ENCODE results near the gene TCEAL2. TPM values are rescaled to one million over a fixed set of nuclear protein-coding genes. Genes with fewer than 3 reads are reported as not detected.
A peak's percentile ranks its signal among the peaks of the same experiment; 100 is the strongest.
"Not testable (repeated sequence)": the region's sequence is repeated elsewhere in the genome, so short reads cannot be mapped to it uniquely, and the experiment has no call there.

TCEAL2 gene
- total RNA-seq (2014; rRNA removed; shearing (Covaris generic)) = not detected in 2 replicates

DNA sequence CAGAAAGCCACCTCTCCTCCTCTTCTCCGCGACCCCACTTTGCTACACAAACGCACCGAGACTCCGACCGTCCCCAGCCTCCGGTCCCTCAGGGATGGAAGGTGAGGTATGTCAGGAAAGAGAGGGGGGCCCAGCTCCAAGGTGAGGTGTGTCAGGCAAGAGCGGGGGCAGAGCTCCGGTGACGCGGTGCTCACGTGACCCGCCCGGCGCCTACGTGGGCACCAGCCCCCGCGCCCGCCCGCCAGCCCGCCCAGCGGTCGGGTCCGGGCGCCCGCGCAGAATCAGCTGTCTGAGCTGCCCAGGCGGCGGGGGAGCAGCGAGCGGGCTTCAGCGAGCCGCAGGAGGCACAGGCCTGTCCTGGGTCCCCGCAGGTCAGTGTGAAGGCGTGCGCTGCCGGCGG is at the start of gene TCEAL2:
Gene TCEAL2, plus strand, starts transcription at position 244 of the 400 bp plus-strand sequence. CDS start 1,152 bp downstream, outside the sequence.
- not testable (repeated sequence) for DNase-seq (ENCODE audit: low spot score)

DNA sequence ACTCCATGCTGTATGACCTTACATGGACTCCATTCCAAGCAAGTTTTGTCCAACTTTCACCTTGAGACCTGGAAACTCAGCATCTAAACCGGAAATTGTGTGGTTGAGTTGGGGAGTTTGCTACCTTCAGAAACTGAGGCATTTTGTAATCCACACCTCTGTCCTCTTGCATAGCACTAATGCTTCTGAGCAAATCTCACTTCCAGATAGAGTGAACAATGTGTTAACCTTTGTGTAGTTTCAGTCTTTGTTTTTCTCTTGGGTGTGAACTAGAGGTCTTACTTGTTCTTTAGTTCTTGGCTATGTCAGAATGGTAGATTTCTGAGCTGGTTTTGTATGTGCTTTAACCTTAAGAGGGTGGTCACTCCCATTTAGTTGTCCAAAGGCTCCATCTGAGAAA is 48.1 kb upstream of the TCEAL2 start:
- no peak for DNase-seq (ENCODE audit: low spot score)

DNA sequence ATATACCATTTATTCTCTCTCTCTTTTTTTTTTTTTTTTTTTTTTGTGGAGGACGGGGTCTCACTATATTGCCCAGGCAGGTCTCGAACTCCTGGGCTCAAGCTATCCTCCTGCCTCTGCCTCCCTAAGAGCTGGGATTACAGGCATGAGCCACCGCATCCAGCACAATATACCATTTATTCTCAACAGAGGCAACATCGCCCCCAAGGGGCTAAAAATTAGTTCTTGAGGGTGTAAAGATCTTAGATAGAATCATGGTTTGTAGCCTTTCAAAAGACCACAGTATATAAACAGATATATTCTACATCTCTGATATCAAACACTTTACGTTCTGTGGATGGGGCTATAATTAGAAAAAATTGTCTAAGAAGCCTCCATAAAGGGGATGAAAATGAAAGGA is 39.8 kb upstream of the TCEAL2 start:
- peak; percentile 13 for DNase-seq (ENCODE audit: low spot score)

DNA sequence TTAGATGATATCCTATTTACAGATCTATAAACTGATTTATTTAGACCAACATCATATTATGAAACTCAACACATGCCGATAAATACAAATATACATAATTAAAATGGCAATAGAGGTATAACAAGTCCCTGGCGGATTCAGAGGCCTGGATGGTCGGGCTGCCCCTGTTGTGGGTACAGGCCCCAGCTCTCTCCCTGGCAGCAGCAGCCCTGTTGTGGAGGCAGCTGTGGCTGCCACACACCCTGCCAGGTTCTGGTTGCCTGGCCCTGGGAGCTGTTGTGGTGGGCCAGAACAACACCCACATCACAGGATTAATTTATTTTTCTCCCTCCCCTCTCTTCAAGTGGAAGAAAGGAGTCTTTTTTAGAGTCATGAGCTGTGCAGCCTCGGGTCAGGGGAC is 12.1 kb upstream of the TCEAL2 start:
- no peak for DNase-seq (ENCODE audit: low spot score)

DNA sequence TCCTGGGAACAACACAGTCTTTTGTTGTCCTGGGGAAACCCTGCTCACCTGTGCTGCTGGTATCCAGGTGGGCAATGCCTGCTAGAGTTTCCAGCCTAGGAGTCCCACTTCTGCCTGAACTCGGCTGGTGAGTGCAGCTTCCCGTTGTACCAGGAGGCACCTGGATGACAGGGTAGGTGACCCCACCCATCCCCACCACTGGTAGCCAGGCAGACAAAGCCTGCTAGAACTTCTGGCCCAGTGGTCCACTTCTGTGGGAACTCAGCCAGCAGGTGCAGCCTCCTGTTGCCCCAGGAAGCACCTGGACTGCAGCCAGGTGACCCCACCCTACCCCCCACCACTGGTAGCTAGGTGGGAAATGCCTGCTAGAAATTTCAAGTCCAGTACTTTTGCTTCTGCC is 9.7 kb upstream of the TCEAL2 start:
- no peak for DNase-seq (ENCODE audit: low spot score)

DNA sequence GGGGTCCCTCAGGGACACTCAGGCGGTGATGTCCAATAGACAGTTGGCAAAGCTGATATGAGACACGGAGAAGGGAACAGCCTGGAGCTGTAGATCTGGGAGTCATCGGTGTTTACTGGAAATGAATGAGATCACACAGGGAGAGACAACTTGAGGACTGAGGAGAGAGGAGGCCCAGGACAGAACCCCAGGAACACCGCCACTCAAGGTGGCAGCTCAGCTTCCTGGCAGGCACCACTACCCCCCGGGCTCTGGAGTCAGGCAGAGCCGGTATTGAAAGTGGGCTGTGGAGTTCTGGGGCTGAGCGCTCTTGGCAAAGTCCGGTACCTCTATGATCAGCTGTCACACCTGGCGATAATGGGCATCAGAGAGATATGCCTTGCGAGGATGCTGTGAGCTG is 465 bp upstream of the TCEAL2 start:
- DNase-seq (ENCODE audit: low spot score) = not testable (repeated sequence)

DNA sequence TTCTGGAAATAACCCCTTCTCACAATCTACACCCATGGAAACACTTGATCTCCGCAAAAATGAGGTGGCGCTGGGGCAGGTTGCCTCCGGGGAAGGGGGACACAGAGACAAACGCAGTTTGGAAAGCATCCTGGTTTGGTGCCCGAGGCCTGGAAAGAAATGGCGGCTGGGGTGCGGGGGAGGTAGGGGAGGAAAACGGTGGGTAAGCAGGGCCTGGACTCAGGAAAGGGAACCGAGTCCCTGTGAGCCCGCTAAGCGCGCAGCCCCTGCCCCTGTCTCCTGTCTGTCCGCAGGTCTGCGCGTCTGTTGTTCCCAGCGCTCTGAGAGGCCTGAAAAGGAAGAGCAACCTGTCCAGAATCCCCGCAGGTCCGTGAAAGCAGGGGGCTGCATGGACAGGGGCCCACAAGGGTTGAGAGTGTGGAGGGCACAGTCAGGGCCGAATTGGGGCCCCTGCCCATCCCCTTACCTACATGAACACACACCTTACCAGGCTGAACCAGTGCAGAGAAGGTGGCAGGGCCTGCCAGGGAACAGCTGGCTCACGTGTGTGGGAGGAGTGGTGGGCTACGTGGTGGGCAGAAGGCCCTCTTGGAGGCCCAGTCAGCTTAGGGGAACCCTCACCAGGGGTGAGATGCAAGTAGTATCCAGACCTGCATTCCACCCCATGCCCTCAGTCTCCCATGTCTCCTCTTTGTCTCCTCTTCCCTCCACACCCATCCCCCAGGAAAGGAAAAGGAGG is 770 bp downstream of the TCEAL2 start:
- not testable (repeated sequence) for DNase-seq (ENCODE audit: low spot score)

DNA sequence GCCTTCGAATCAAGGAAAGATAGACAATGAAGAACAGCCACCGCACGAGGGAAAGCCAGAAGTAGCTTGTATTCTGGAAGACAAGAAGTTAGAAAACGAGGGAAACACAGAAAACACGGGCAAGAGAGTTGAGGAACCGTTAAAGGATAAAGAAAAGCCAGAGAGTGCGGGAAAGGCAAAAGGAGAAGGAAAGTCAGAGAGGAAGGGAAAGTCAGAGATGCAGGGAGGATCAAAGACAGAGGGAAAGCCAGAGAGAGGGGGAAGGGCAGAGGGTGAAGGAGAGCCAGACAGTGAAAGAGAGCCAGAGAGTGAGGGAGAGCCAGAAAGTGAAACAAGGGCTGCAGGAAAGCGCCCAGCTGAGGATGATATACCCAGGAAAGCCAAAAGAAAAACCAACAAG is 1.4 kb downstream of the TCEAL2 start:
- DNase-seq (ENCODE audit: low spot score) = no peak

DNA sequence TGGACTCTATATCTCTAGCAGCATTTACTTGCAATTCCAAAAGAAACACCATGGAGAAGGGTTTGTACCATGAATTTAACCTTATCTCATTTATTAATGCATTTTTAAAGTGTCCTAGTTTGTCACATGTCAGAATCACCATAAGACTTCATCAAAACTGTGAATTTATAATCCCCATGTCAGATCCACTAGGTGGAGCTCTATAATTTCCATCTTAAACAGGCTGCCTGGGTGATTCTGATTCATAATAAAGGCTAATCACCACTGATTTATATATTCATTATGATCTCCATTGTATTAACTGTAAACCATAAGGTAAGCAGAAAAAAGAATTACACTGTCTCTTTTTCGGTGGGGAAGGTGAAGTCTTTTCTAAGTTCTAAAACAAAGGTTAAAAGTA is 4.0 kb downstream of the TCEAL2 start:
- peak; percentile 35 for DNase-seq (ENCODE audit: low spot score)

DNA sequence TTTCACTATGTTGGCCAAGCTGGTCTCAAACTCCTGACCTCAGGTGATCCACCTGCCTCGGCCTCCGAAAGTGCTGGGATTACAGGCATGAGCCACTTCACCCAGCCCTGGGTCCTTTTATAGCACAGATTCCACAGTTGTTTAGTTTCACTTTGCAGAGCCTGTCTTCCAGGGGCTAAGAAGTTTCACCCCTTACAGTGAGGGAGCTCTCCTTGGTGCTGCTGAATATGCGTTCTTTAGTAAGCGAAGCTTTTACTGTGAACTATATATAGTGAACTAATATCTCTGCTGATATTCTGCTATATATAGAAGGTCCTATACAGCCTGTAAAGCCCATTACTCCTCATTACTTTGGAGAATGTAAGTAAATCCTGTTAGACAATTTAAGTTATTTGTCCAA is 12.6 kb downstream of the TCEAL2 start:
- DNase-seq (ENCODE audit: low spot score) = no peak

DNA sequence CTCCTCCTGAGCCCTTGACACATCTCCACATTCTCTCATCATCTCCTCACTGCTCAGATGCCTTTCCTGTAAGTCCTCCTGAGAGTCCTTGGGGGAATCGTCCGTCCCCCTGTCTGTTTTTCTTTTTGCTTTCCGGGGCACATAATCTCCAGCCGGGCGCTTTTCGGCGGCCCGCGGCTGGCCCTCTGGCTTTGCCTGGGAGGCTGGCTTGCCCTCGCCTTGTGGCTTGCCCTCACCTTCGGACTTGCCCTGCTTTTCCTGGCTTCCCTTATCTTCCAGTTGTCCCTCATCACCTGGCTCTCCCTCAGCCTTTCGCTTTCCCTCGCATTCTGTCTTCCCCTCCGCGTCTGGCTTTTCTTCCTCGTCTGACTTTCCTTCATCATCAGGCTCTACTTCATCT is 15.4 kb downstream of the TCEAL2 start:
- DNase-seq (ENCODE audit: low spot score) = not testable (repeated sequence)

DNA sequence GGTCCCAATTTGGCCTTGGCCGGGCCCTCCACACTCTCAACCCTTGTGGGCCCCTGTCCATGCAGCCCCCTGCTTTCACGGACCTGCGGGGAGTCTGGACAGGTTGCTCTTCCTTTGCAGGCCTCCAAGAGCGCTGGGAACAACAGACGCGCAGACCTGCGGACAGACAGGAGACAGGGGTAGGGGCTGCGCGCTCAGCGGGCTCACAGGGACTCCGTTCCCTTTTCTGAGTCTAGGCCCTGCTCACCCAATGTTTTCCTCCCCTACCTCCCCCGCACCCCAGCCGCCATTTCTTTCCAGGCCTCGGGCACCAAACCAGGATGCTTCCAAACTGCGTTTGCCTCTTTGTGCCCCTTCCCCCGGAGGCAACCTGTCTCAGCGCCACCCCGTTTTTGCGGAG is 16.2 kb downstream of the TCEAL2 start:
- not testable (repeated sequence) for DNase-seq (ENCODE audit: low spot score)

DNA sequence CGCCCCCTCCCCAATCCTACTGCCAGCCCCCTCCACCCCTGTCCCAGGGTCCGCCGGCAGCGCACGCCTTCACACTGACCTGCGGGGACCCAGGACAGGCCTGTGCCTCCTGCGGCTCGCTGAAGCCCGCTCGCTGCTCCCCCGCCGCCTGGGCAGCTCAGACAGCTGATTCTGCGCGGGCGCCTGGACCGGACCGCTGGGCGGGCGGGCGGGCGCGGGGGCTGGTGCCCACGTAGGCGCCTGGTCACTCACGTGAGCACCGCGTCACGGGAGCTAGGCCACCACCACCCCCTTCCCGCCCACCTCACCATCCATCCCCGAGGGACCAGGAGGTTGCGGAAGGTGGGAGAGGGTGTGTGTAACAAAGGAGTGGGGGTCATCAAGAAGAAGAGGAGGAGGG is 16.8 kb downstream of the TCEAL2 start, which contains the start of gene TCEAL6:
Gene TCEAL6, minus strand, starts transcription at position 208 of the 400 bp plus-strand sequence.
- not testable (repeated sequence) for DNase-seq (ENCODE audit: low spot score)

DNA sequence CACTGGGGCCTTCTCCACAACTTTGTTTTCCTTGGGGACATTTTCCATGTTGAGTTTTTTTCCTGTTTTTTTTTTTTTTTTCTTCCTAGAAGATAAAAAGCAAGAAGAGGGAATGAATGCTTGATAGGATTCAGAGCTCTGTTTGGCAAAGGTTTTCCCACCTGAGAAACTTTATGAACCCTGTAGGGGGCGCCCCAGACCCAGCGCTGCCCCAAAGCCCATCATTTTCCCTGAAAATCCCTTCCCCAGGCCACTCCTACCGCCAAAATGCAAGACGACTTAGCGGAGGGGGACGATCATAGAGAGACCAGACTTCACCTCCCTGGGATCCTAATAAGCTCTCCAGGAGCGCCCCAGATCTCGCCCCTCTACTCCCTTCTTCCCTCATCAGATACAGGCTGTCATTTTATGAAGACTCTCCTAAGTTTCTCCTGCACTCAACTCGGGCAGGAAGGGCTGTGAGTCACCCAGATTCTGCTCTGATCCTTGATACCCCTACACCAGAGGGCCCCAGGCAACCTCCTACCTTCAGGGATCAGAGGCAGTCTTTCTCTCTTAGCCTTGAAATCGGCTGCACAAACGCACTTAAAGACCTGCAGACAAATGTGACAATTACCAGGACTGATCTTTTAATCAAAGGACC is 28.9 kb downstream of the TCEAL2 start:
- DNase-seq (ENCODE audit: low spot score) = no peak

DNA sequence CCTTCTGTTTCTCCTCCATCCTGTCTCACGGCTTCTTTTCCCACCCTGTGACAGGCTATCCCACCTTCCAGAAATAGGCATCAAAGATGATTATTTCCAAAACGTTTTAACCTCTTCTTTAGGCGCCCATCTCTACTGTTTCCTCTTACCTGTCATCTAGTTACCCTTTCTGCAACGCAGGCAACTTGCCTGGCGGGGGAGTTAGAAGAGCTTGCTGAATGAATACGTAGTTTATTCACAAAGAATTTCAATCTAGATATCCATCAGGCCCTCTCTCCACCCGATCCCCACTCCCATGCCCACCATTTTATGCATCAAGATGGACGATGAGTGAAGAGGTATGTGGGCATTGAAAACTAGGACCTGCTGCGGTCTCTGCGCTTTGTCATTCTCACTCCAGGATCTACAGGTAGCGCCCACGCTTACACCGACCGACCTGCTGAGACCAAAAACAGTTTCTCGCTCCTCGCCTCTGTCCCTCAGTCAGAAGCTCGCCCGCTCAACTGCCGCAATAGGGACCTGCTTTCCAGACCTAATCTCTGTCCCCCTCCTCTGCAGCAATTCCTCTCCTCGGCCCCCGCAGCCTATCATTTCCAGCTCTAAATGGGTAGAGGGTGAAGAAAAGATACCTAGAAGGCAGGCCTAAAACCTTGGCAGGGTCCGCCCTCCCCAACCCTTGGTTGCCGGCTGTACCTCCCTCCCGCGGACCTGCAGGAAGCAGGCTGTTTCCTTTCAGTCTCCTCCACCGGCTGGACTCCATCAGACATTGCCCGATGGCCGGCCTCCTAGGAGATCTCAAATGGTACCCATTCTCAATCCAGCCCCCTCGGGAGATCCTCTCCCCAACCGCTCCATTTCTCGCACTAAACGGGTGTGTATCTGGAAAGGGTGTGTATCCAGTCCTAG is 29.7 kb downstream of the TCEAL2 start:
- no peak for DNase-seq (ENCODE audit: low spot score)

DNA sequence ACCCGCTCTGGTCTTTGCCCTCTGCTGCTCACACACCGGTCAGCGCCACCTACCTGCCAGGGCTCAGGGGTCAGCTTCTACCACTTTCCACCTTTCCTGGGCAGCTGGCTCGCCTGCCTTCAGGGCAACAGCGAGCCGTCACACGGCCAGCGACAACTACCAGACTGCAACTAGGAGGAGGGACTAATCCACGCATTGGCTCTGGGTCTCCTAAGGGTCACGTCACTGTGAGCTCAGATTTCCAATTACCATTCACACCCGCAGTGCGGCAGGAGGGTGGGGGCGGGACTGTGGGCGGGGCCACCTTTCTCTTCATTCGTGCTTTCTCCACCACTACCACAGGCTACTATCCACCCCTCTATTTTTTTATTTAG is 30.3 kb downstream of the TCEAL2 start, which contains the start of gene BEX5:
Gene BEX5, minus strand, starts transcription at position 172 of the 374 bp plus-strand sequence. CDS start 1,712 bp downstream, outside the sequence.
- no peak for DNase-seq (ENCODE audit: low spot score)

Other genes starting within 250 kb of the TCEAL2 start
- 0.13 TPM in 1 of 2 replicates, not detected in the other for gene ZMAT1, start 193.7 kb upstream of the TCEAL2 start, total RNA-seq (2014; rRNA removed; shearing (Covaris generic))
- gene TCEAL6, start 16.8 kb downstream of the TCEAL2 start, total RNA-seq (2014; rRNA removed; shearing (Covaris generic)) = not detected in 2 replicates
- not detected in 2 replicates for gene BEX5, start 30.3 kb downstream of the TCEAL2 start, total RNA-seq (2014; rRNA removed; shearing (Covaris generic))
- not detected in 2 replicates for gene TCP11X1, start 89.6 kb downstream of the TCEAL2 start, total RNA-seq (2014; rRNA removed; shearing (Covaris generic))
- not detected in 2 replicates for gene NXF2, start 121.5 kb downstream of the TCEAL2 start, total RNA-seq (2014; rRNA removed; shearing (Covaris generic))